Vagina (tissue), 2 donors: ENCODE measurements around the gene ONECUT1.

ENCODE experiments used
- CTCF ChIP-seq, 3 experiments: fragments of 450-650 bp in 2 of 3; fragments of 200-600 bp in 1 of 3; sonication (generic) in 1 of 3; IDR thresholded peaks; one replicate each; pipeline ENCODE4 v1.5.1; 2017 to 2019; ENCODE audit warnings: antibody characterized with exemption in 3 of 3, mild to moderate bottlenecking in 2 of 3, moderate library complexity in 2 of 3
- POLR2AphosphoS5 ChIP-seq, 2 donors: sonication (generic); formaldehyde crosslinking; IDR thresholded peaks; one replicate each; pipeline ENCODE4 v1.9.0; 2017; ENCODE audit warnings: antibody characterized with exemption in 2 of 2, mild to moderate bottlenecking in 2 of 2, low read depth in 1 of 2; ENCODE audit not compliant: insufficient read depth in 1 of 2

- TF ChIP-seq CTCF (IDR thresholded peaks at IDR 0.05) (no peak), POLR2AphosphoS5 (IDR thresholded peaks at IDR 0.05; ENCODE audit: insufficient read depth in 1 of 2, low read depth in 1 of 2) (no peak)
Observed at GRCh38 chr15:52789601-52790168, 451 bp downstream of the ONECUT1 start.
